K562 (cell line): ENCODE results near the gene C19orf67. TPM values are rescaled to one million over a fixed set of nuclear protein-coding genes. Genes with fewer than 3 reads are reported as not detected.

ENCODE experiments used
- HDAC6 ChIP-seq: IDR thresholded peaks from 2 replicates; pipeline ENCODE4 v1.6.1; 2012; ENCODE audit warnings: low read depth, mild to moderate bottlenecking, control low read depth, inconsistent platforms, low read length, moderate library complexity
- NRF1 ChIP-seq, 2 experiments: fragments of 450-650 bp; IDR thresholded peaks in 1 of 2; conservative IDR thresholded peaks in 1 of 2; 2 replicates each; pipeline ENCODE4 v1.6.1; 2014; ENCODE audit warnings: mild to moderate bottlenecking in 2 of 2
- PCBP1 ChIP-seq: fragments of 200-400 bp; formaldehyde crosslinking; IDR thresholded peaks from 2 replicates; pipeline ENCODE4 v1.6.1; 2018; ENCODE audit warnings: mild to moderate bottlenecking, low read depth, low read length; ENCODE audit not compliant: poor library complexity, severe bottlenecking
- TFAP4 ChIP-seq: sonication (generic); formaldehyde crosslinking; IDR thresholded peaks from 2 replicates; pipeline ENCODE4 v1.8.0; 2022; ENCODE audit warnings: missing genetic modification reagents, mild to moderate bottlenecking, moderate library complexity, borderline replicate concordance
- ZNF398 ChIP-seq: fragments of 250-450 bp; sonication (Bioruptor Pico); IDR thresholded peaks from 2 replicates; pipeline ENCODE4 v1.8.0; 2021; ENCODE audit warnings: moderate library complexity, mild to moderate bottlenecking, inconsistent platforms
- ZNF780A ChIP-seq: fragments of 250-450 bp; sonication (Bioruptor Pico); IDR thresholded peaks from 2 replicates; pipeline ENCODE4 v1.5.0; 2021; ENCODE audit warnings: mild to moderate bottlenecking
- polyA plus RNA-seq, 8 experiments: library from polyadenylated mRNA; depleted of rRNA in 4 of 8; stranded (reverse) in 5 of 8; unstranded in 3 of 8; fragments of >200 nt; fragmentation: Nextera tagmentation in 2 of 8; fragmentation: Illumina TruSeq in 1 of 8; extraction: Ambion mirVana in 2 of 8; extraction: Trizol in 1 of 8; gene quantifications; 2 replicates each; pipeline versions ENCODE4 v1.2.1 to v1.2.3, GENCODE V29; 2011 to 2014; ENCODE audit warnings: inconsistent platforms in 1 of 8, missing spikeins in 1 of 8
- total RNA-seq, 7 experiments: library from RNA; depleted of rRNA in 6 of 7; stranded (reverse); fragments of >200 nt in 6 of 7; fragmentation: Illumina TruSeq in 2 of 7; extraction: Trizol in 2 of 7; gene quantifications; 2 replicates each; pipeline versions ENCODE4 v1.2.1 to v1.2.3, GENCODE V29; 2011 to 2021; ENCODE audit warnings: low replicate concordance in 1 of 7
- TF ChIP-seq, protein P1 (sequence below): fragments of 450-650 bp; IDR thresholded peaks from 2 replicates; pipeline ENCODE4 v1.6.1; 2016; ENCODE audit warnings: mild to moderate bottlenecking, moderate library complexity
- TF ChIP-seq, protein P2 (sequence below): sonication (generic); formaldehyde crosslinking; IDR thresholded peaks from 2 replicates; pipeline ENCODE4 v1.8.1; 2023; ENCODE audit warnings: mild to moderate bottlenecking, missing genetic modification reagents

Gene C19orf67
- total and polyA plus RNA-seq, 9 of the 15 experiments (the other 6 are each of a cell fraction or from before 2014, with no cell fraction given), result 0.29 to 1.8 (median 0.51) TPM; not detected in 3

- TF ChIP-seq, protein P1, sequence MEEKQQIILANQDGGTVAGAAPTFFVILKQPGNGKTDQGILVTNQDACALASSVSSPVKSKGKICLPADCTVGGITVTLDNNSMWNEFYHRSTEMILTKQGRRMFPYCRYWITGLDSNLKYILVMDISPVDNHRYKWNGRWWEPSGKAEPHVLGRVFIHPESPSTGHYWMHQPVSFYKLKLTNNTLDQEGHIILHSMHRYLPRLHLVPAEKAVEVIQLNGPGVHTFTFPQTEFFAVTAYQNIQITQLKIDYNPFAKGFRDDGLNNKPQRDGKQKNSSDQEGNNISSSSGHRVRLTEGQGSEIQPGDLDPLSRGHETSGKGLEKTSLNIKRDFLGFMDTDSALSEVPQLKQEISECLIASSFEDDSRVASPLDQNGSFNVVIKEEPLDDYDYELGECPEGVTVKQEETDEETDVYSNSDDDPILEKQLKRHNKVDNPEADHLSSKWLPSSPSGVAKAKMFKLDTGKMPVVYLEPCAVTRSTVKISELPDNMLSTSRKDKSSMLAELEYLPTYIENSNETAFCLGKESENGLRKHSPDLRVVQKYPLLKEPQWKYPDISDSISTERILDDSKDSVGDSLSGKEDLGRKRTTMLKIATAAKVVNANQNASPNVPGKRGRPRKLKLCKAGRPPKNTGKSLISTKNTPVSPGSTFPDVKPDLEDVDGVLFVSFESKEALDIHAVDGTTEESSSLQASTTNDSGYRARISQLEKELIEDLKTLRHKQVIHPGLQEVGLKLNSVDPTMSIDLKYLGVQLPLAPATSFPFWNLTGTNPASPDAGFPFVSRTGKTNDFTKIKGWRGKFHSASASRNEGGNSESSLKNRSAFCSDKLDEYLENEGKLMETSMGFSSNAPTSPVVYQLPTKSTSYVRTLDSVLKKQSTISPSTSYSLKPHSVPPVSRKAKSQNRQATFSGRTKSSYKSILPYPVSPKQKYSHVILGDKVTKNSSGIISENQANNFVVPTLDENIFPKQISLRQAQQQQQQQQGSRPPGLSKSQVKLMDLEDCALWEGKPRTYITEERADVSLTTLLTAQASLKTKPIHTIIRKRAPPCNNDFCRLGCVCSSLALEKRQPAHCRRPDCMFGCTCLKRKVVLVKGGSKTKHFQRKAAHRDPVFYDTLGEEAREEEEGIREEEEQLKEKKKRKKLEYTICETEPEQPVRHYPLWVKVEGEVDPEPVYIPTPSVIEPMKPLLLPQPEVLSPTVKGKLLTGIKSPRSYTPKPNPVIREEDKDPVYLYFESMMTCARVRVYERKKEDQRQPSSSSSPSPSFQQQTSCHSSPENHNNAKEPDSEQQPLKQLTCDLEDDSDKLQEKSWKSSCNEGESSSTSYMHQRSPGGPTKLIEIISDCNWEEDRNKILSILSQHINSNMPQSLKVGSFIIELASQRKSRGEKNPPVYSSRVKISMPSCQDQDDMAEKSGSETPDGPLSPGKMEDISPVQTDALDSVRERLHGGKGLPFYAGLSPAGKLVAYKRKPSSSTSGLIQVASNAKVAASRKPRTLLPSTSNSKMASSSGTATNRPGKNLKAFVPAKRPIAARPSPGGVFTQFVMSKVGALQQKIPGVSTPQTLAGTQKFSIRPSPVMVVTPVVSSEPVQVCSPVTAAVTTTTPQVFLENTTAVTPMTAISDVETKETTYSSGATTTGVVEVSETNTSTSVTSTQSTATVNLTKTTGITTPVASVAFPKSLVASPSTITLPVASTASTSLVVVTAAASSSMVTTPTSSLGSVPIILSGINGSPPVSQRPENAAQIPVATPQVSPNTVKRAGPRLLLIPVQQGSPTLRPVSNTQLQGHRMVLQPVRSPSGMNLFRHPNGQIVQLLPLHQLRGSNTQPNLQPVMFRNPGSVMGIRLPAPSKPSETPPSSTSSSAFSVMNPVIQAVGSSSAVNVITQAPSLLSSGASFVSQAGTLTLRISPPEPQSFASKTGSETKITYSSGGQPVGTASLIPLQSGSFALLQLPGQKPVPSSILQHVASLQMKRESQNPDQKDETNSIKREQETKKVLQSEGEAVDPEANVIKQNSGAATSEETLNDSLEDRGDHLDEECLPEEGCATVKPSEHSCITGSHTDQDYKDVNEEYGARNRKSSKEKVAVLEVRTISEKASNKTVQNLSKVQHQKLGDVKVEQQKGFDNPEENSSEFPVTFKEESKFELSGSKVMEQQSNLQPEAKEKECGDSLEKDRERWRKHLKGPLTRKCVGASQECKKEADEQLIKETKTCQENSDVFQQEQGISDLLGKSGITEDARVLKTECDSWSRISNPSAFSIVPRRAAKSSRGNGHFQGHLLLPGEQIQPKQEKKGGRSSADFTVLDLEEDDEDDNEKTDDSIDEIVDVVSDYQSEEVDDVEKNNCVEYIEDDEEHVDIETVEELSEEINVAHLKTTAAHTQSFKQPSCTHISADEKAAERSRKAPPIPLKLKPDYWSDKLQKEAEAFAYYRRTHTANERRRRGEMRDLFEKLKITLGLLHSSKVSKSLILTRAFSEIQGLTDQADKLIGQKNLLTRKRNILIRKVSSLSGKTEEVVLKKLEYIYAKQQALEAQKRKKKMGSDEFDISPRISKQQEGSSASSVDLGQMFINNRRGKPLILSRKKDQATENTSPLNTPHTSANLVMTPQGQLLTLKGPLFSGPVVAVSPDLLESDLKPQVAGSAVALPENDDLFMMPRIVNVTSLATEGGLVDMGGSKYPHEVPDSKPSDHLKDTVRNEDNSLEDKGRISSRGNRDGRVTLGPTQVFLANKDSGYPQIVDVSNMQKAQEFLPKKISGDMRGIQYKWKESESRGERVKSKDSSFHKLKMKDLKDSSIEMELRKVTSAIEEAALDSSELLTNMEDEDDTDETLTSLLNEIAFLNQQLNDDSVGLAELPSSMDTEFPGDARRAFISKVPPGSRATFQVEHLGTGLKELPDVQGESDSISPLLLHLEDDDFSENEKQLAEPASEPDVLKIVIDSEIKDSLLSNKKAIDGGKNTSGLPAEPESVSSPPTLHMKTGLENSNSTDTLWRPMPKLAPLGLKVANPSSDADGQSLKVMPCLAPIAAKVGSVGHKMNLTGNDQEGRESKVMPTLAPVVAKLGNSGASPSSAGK, result peak; percentile 57; the same call in 1 of the 2 replicates
- TF ChIP-seq TFAP4 (CRISPR knock-in tag) (peak; percentile 22; the same call in 1 of the 2 replicates), ZNF398 (CRISPR knock-in tag) (no peak), PCBP1 (peak; percentile 1), ZNF780A (CRISPR knock-in tag) (no peak), HDAC6 (no peak), NRF1 (conservative IDR thresholded peaks at IDR 0.05 in 1 of 2, IDR thresholded peaks at IDR 0.05 in 1 of 2) (no peak; a peak in 2 of 4 replicates)
- TF ChIP-seq, protein P2, sequence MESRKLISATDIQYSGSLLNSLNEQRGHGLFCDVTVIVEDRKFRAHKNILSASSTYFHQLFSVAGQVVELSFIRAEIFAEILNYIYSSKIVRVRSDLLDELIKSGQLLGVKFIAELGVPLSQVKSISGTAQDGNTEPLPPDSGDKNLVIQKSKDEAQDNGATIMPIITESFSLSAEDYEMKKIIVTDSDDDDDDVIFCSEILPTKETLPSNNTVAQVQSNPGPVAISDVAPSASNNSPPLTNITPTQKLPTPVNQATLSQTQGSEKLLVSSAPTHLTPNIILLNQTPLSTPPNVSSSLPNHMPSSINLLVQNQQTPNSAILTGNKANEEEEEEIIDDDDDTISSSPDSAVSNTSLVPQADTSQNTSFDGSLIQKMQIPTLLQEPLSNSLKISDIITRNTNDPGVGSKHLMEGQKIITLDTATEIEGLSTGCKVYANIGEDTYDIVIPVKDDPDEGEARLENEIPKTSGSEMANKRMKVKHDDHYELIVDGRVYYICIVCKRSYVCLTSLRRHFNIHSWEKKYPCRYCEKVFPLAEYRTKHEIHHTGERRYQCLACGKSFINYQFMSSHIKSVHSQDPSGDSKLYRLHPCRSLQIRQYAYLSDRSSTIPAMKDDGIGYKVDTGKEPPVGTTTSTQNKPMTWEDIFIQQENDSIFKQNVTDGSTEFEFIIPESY, result peak; percentile 40; the same call in 1 of the 2 replicates
Measured at GRCh38 chr19:14072535-14073260, 12.9 kb downstream of the C19orf67 start, which contains the start of gene MISP3 (continued).
